Activated naive CD8-positive, alpha-beta T cell (primary cell): ENCODE data around the gene PDE3B.
"Not testable (repeated sequence)": the region's sequence is repeated elsewhere in the genome, so short reads cannot be mapped to it uniquely, and the experiment has no call there.

Source experiments
- H3K27ac Mint-ChIP-seq: one replicate; pipeline ENCODE4 v1.8.0; 2021; ENCODE audit warnings: mixed read lengths
- H3K27me3 Mint-ChIP-seq: one replicate; pipeline ENCODE4 v1.8.0; 2021; ENCODE audit warnings: mixed read lengths
- H3K36me3 Mint-ChIP-seq: one replicate; pipeline ENCODE4 v1.8.0; 2021; ENCODE audit warnings: mixed read lengths
- H3K4me1 Mint-ChIP-seq: one replicate; pipeline ENCODE4 v1.8.0; 2021; ENCODE audit warnings: low read depth, mixed read lengths
- H3K4me3 Mint-ChIP-seq: one replicate; pipeline ENCODE4 v1.8.0; 2021; ENCODE audit warnings: mild to moderate bottlenecking, mixed read lengths
- H3K9me3 Mint-ChIP-seq: one replicate; pipeline ENCODE4 v1.8.0; 2021; ENCODE audit warnings: low read depth, mixed read lengths

Gene PDE3B

GRCh38 chr11:14819596-14819995, 176.0 kb downstream of the PDE3B start:
- H3K36me3 Mint-ChIP-seq = peaks cover 36% of the 10 kb centered on the region
- peaks cover 6% of the 10 kb centered on the region for H3K4me1 Mint-ChIP-seq
- no peak overlapping the region for H3K27ac Mint-ChIP-seq
- no peak overlapping the region for H3K4me3 Mint-ChIP-seq
- H3K9me3 Mint-ChIP-seq = no peaks in the 10 kb centered on the region
- no peaks in the 10 kb centered on the region for H3K27me3 Mint-ChIP-seq

- Mint-ChIP-seq H3K4me1 (peaks cover 5% of the 10 kb centered on the region), H3K4me3 (no peak overlapping the region), H3K36me3 (peaks cover 45% of the 10 kb centered on the region), H3K9me3 (peaks cover 4% of the 10 kb centered on the region), H3K27ac (no peak overlapping the region), H3K27me3 (no peaks in the 10 kb centered on the region)
These were observed 177.4 kb downstream of the PDE3B start for GRCh38 chr11:14821031-14821430.

- Mint-ChIP-seq H3K9me3 (peaks cover 12% of the 10 kb centered on the region), H3K27me3 (no peaks in the 10 kb centered on the region), H3K4me1 (peaks cover 8% of the 10 kb centered on the region), H3K27ac (peak overlapping the region; percentile 12), H3K36me3 (peaks cover 47% of the 10 kb centered on the region), H3K4me3 (no peak overlapping the region)
These were observed 183.0 kb downstream of the PDE3B start for GRCh38 chr11:14826600-14826999.

- H3K36me3 Mint-ChIP-seq = peaks cover 36% of the 10 kb centered on the region
- no peaks in the 10 kb centered on the region for H3K9me3 Mint-ChIP-seq
- peaks cover 6% of the 10 kb centered on the region for H3K4me1 Mint-ChIP-seq
- H3K27ac Mint-ChIP-seq = peak overlapping the region; percentile 75
- H3K4me3 Mint-ChIP-seq = no peak overlapping the region
- no peaks in the 10 kb centered on the region for H3K27me3 Mint-ChIP-seq
These were observed 192.2 kb downstream of the PDE3B start for GRCh38 chr11:14835496-14836492.

- H3K9me3 Mint-ChIP-seq = no peaks in the 10 kb centered on the region
- no peaks in the 10 kb centered on the region for H3K27me3 Mint-ChIP-seq
- no peak overlapping the region for H3K4me3 Mint-ChIP-seq
- peaks cover 2% of the 10 kb centered on the region for H3K4me1 Mint-ChIP-seq
- H3K36me3 Mint-ChIP-seq = peaks cover 37% of the 10 kb centered on the region
- H3K27ac Mint-ChIP-seq = no peak overlapping the region
These were observed 198.4 kb downstream of the PDE3B start for GRCh38 chr11:14842002-14842401.

GRCh38 chr11:14852571-14853177, 209.1 kb downstream of the PDE3B start:
- Mint-ChIP-seq H3K36me3 (peaks cover 36% of the 10 kb centered on the region), H3K27ac (peak overlapping the region; percentile 73), H3K27me3 (no peaks in the 10 kb centered on the region), H3K4me1 (peaks cover 38% of the 10 kb centered on the region), H3K9me3 (peaks cover 4% of the 10 kb centered on the region), H3K4me3 (no peak overlapping the region)

- Mint-ChIP-seq H3K27me3 (no peaks in the 10 kb centered on the region), H3K36me3 (peaks cover 36% of the 10 kb centered on the region), H3K4me3 (no peak overlapping the region), H3K4me1 (peaks cover 44% of the 10 kb centered on the region), H3K9me3 (peaks cover 4% of the 10 kb centered on the region), H3K27ac (peak overlapping the region; percentile 52)
These were observed 210.5 kb downstream of the PDE3B start for GRCh38 chr11:14854057-14854456.

- H3K27ac Mint-ChIP-seq = peak overlapping the region; percentile 75
- H3K4me3 Mint-ChIP-seq = no peak overlapping the region
- H3K36me3 Mint-ChIP-seq = peaks cover 36% of the 10 kb centered on the region
- H3K4me1 Mint-ChIP-seq = peaks cover 49% of the 10 kb centered on the region
- no peaks in the 10 kb centered on the region for H3K27me3 Mint-ChIP-seq
- H3K9me3 Mint-ChIP-seq = peaks cover 4% of the 10 kb centered on the region
These were observed 212.3 kb downstream of the PDE3B start for GRCh38 chr11:14855890-14856289.

GRCh38 chr11:14857621-14858020, 214.0 kb downstream of the PDE3B start:
- H3K27ac Mint-ChIP-seq = peak overlapping the region; percentile 59
- peaks cover 46% of the 10 kb centered on the region for H3K4me1 Mint-ChIP-seq
- peaks cover 40% of the 10 kb centered on the region for H3K36me3 Mint-ChIP-seq
- no peaks in the 10 kb centered on the region for H3K27me3 Mint-ChIP-seq
- no peak overlapping the region for H3K4me3 Mint-ChIP-seq
- H3K9me3 Mint-ChIP-seq = peaks cover 11% of the 10 kb centered on the region

- Mint-ChIP-seq H3K4me3 (no peak overlapping the region), H3K4me1 (peaks cover 44% of the 10 kb centered on the region), H3K9me3 (peaks cover 11% of the 10 kb centered on the region), H3K27ac (no peak overlapping the region), H3K36me3 (peaks cover 43% of the 10 kb centered on the region), H3K27me3 (no peaks in the 10 kb centered on the region)
These were observed 214.8 kb downstream of the PDE3B start for GRCh38 chr11:14858404-14858803.

GRCh38 chr11:14860511-14860910, 216.9 kb downstream of the PDE3B start:
- peaks cover 38% of the 10 kb centered on the region for H3K4me1 Mint-ChIP-seq
- H3K27ac Mint-ChIP-seq = no peak overlapping the region
- H3K36me3 Mint-ChIP-seq = peaks cover 43% of the 10 kb centered on the region
- no peaks in the 10 kb centered on the region for H3K27me3 Mint-ChIP-seq
- no peak overlapping the region for H3K4me3 Mint-ChIP-seq
- peaks cover 9% of the 10 kb centered on the region for H3K9me3 Mint-ChIP-seq

- peaks cover 37% of the 10 kb centered on the region for H3K36me3 Mint-ChIP-seq
- peaks cover 31% of the 10 kb centered on the region for H3K4me1 Mint-ChIP-seq
- peaks cover 6% of the 10 kb centered on the region for H3K9me3 Mint-ChIP-seq
- peak overlapping the region; percentile 64 for H3K27ac Mint-ChIP-seq
- H3K4me3 Mint-ChIP-seq = no peak overlapping the region
- H3K27me3 Mint-ChIP-seq = no peaks in the 10 kb centered on the region
These were observed 218.1 kb downstream of the PDE3B start for GRCh38 chr11:14861680-14862079.

- H3K4me3 Mint-ChIP-seq, H3K27me3 Mint-ChIP-seq, H3K9me3 Mint-ChIP-seq: not testable (repeated sequence)
- Mint-ChIP-seq H3K4me1 (peaks cover 17% of the 10 kb centered on the region), H3K27ac (peak overlapping the region; percentile 59), H3K36me3 (peaks cover 34% of the 10 kb centered on the region)
These were observed 220.2 kb downstream of the PDE3B start for GRCh38 chr11:14863775-14864174.

GRCh38 chr11:14872032-14872431, 228.4 kb downstream of the PDE3B start:
- H3K4me1 Mint-ChIP-seq = peaks cover 12% of the 10 kb centered on the region

GRCh38 chr11:14873632-14874031, 230.0 kb downstream of the PDE3B start:
- H3K36me3 Mint-ChIP-seq = peaks cover 29% of the 10 kb centered on the region
- H3K27ac Mint-ChIP-seq = peak overlapping the region; percentile 47
- no peaks in the 10 kb centered on the region for H3K9me3 Mint-ChIP-seq
- no peak overlapping the region for H3K4me3 Mint-ChIP-seq
- peaks cover 13% of the 10 kb centered on the region for H3K4me1 Mint-ChIP-seq
- H3K27me3 Mint-ChIP-seq = no peaks in the 10 kb centered on the region

More at GRCh38 chr11:14872032-14872431, 228.4 kb downstream of the PDE3B start:
- Mint-ChIP-seq H3K27ac (peak overlapping the region; percentile 79), H3K4me3 (no peak overlapping the region), H3K9me3 (no peaks in the 10 kb centered on the region), H3K27me3 (no peaks in the 10 kb centered on the region), H3K36me3 (peaks cover 20% of the 10 kb centered on the region)
